Suprapubic skin (tissue), 4 donors: Measurements from ENCODE around the gene C11orf42. TPM values are rescaled to one million over a fixed set of nuclear protein-coding genes. Genes with fewer than 3 reads are reported as not detected.
A peak's percentile ranks its signal among the peaks of the same experiment; 100 is the strongest.

ENCODE experiments used
- DNase-seq, 2 donors: peaks; one replicate each; pipeline ENCODE4 v3.0.0-alpha.2; 2019; ENCODE audit warnings: low spot score in 2 of 2
- H3K27ac ChIP-seq: fragments of 200-600 bp; sonication (generic); one replicate; pipeline ENCODE4 v1.5.1; 2019
- H3K27me3 ChIP-seq: fragments of 200-600 bp; sonication (generic); one replicate; pipeline ENCODE4 v1.5.1; 2019
- H3K36me3 ChIP-seq: fragments of 200-600 bp; sonication (generic); one replicate; pipeline ENCODE4 v1.5.1; 2019
- H3K4me1 ChIP-seq: fragments of 200-600 bp; sonication (generic); one replicate; pipeline ENCODE4 v1.5.1; 2019
- H3K4me3 ChIP-seq: fragments of 200-600 bp; sonication (generic); one replicate; pipeline ENCODE4 v1.5.1; 2019; ENCODE audit warnings: mild to moderate bottlenecking
- H3K9me3 ChIP-seq: fragments of 200-600 bp; sonication (generic); one replicate; pipeline ENCODE4 v1.5.1; 2019
- EP300 ChIP-seq: sonication (generic); formaldehyde crosslinking; IDR thresholded peaks from one replicate; pipeline ENCODE4 v1.6.1; 2017; ENCODE audit warnings: antibody characterized with exemption
- POLR2A ChIP-seq, 2 donors: fragments of 450-650 bp; IDR thresholded peaks; one replicate each; pipeline ENCODE4 v1.6.1; 2017; ENCODE audit warnings: antibody characterized with exemption in 2 of 2, mild to moderate bottlenecking in 2 of 2, moderate library complexity in 2 of 2
- POLR2AphosphoS5 ChIP-seq, 3 donors: sonication (generic); formaldehyde crosslinking; IDR thresholded peaks; one replicate each; pipeline ENCODE4 v1.6.1; 2017; ENCODE audit warnings: antibody characterized with exemption in 3 of 3
- WGBS: methylation state at CpG from one replicate; pipeline ENCODE4 v1.1.5; 2018; 5-methylcytosine and 5-hydroxymethylcytosine counted together
- total RNA-seq, 4 donors: library from RNA; depleted of rRNA; stranded (reverse); fragments of >200 nt; gene quantifications; one replicate each; pipeline ENCODE4 v1.1.0, GENCODE V29; 2016
- TF ChIP-seq, protein P1 (sequence below), 2 donors: fragments of 200-600 bp in 1 of 2; fragments of 450-650 bp in 1 of 2; sonication (generic) in 1 of 2; IDR thresholded peaks; one replicate each; pipeline ENCODE4 v1.5.1; 2016 to 2019; ENCODE audit warnings: antibody characterized with exemption in 2 of 2, mild to moderate bottlenecking in 1 of 2, moderate library complexity in 1 of 2

C11orf42 gene
- total RNA-seq, 4 donors from 2014 or later = not detected

DNA sequence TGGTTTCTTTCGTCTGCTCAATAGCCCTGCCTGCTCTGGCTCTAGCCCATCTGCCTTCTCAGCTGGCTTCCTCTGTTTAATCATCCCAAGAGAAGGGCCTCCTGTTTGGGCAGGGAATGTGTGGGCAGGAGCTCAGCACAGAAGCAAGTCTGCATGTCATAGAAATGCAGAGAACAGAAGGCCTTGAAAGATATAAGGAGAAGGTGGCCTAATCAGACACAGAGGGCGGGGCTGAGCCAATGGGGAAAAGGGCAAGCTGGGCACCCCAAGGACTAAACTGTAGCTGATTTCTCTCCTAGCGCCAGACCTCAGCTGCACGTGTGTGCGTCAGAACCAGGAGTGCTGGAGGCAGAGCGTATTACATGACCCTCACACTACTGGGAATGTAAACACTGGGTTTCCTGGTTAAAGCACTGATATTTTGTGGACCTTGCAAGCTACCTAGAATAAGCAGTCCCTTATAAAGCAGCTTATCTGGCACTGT, 46.7 kb downstream of the C11orf42 start:
- Histone ChIP-seq H3K36me3 (no peaks in the 10 kb centered on the region), H3K4me3 (no peak overlapping the region), H3K4me1 (peaks cover 23% of the 10 kb centered on the region), H3K9me3 (no peaks in the 10 kb centered on the region), H3K27me3 (peaks cover 2% of the 10 kb centered on the region), H3K27ac (no peak overlapping the region)
- DNase-seq = no peak
- WGBS = 76% methylated on average over 6 of the region's 6 CpGs
- TF ChIP-seq POLR2A (IDR thresholded peaks at IDR 0.05) (no peak), EP300 (no peak)
- TF ChIP-seq, protein P1, sequence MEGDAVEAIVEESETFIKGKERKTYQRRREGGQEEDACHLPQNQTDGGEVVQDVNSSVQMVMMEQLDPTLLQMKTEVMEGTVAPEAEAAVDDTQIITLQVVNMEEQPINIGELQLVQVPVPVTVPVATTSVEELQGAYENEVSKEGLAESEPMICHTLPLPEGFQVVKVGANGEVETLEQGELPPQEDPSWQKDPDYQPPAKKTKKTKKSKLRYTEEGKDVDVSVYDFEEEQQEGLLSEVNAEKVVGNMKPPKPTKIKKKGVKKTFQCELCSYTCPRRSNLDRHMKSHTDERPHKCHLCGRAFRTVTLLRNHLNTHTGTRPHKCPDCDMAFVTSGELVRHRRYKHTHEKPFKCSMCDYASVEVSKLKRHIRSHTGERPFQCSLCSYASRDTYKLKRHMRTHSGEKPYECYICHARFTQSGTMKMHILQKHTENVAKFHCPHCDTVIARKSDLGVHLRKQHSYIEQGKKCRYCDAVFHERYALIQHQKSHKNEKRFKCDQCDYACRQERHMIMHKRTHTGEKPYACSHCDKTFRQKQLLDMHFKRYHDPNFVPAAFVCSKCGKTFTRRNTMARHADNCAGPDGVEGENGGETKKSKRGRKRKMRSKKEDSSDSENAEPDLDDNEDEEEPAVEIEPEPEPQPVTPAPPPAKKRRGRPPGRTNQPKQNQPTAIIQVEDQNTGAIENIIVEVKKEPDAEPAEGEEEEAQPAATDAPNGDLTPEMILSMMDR (IDR thresholded peaks at IDR 0.05) = no peak

DNA sequence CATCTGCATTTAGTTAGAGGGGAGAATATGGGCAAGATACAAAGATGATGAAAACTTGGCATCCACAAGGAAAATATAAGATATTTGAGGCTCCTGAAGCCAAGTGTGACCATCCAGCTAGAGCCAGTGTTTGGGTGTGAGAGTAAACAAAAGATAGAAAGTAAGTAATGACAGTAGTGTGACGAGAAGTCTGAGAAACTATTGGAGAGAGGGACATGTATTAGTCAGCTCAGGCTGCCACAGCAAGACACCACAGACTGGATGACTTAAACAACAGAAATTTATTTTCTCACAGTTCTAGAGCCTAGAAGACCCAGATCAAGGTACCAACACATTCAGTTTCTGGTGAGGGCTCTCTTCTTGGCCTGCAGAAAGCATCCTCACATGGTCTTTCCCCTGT, 47.8 kb downstream of the C11orf42 start:
- peaks cover 13% of the 10 kb centered on the region for H3K27me3 ChIP-seq
- H3K36me3 ChIP-seq = no peaks in the 10 kb centered on the region
- H3K4me1 ChIP-seq = peaks cover 16% of the 10 kb centered on the region
- H3K27ac ChIP-seq = no peak overlapping the region
- 81% methylated on average over 1 of the region's 1 CpG for WGBS
- no peak for DNase-seq
- no peak overlapping the region for H3K4me3 ChIP-seq
- H3K9me3 ChIP-seq = no peaks in the 10 kb centered on the region
- TF ChIP-seq EP300 (no peak), POLR2AphosphoS5 (IDR thresholded peaks at IDR 0.05) (no peak), POLR2A (IDR thresholded peaks at IDR 0.05) (no peak)
- TF ChIP-seq, protein P1 (IDR thresholded peaks at IDR 0.05) = no peak

DNA sequence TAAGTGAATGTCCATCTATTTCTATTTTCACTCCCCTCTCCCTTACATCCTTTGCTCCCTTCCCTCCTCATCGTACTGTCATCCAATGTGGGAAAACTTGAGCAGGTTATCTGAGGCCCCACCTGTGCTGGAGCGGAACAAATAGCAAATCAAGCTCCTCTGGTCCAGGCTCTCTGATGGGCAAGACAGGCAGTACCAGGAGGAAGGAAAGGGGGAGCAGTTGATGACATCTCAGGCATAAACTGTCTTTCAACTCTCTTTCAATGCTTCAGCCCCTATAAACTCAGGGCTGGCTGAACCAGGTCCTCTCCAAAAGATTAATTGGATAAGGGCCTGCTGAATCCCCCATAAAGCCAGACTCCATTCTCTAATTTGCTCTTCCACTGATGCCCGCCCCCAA, 52.8 kb downstream of the C11orf42 start:
- H3K4me1 ChIP-seq = peaks cover 20% of the 10 kb centered on the region
- WGBS = 83% methylated on average over 3 of the region's 3 CpGs
- H3K9me3 ChIP-seq = no peaks in the 10 kb centered on the region
- no peak overlapping the region for H3K4me3 ChIP-seq
- no peak for DNase-seq
- no peaks in the 10 kb centered on the region for H3K36me3 ChIP-seq
- H3K27me3 ChIP-seq = peaks cover 39% of the 10 kb centered on the region
- no peak overlapping the region for H3K27ac ChIP-seq
- TF ChIP-seq POLR2AphosphoS5 (IDR thresholded peaks at IDR 0.05) (no peak), EP300 (no peak), POLR2A (IDR thresholded peaks at IDR 0.05) (no peak)
- TF ChIP-seq, protein P1 (IDR thresholded peaks at IDR 0.05) = no peak

DNA sequence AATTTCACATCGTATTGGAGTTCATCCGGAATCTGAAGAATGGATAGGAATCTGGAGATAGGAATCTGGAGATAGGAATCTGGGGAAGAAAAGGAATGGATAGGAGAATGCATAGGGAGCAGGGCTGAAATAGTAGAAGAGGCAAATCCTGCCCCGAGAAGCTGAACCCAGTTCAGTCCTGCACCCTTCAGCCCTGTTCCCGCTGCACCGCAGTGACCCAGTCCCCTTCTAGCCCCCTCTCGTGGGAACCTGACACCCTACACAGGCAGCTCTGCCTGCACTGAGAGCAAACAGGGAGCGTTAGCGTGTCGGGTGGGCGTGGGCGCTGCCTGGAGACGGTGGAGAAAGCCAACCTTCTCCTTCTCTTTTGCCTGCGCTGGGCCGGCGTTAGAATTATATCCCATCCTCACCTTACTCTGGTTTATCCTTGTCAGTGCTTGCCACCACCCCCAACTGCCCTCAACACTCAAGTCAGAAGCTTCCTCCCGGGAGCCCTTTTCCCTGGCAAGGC, 53.3 kb downstream of the C11orf42 start:
- H3K27ac ChIP-seq = no peak overlapping the region
- 10% methylated on average over 16 of the region's 16 CpGs for WGBS
- H3K4me3 ChIP-seq = peak overlapping the region; percentile 56
- peaks cover 39% of the 10 kb centered on the region for H3K27me3 ChIP-seq
- no peaks in the 10 kb centered on the region for H3K9me3 ChIP-seq
- peaks cover 20% of the 10 kb centered on the region for H3K4me1 ChIP-seq
- no peaks in the 10 kb centered on the region for H3K36me3 ChIP-seq
- DNase-seq = no peak
- TF ChIP-seq, protein P1 (IDR thresholded peaks at IDR 0.05) = no peak

DNA sequence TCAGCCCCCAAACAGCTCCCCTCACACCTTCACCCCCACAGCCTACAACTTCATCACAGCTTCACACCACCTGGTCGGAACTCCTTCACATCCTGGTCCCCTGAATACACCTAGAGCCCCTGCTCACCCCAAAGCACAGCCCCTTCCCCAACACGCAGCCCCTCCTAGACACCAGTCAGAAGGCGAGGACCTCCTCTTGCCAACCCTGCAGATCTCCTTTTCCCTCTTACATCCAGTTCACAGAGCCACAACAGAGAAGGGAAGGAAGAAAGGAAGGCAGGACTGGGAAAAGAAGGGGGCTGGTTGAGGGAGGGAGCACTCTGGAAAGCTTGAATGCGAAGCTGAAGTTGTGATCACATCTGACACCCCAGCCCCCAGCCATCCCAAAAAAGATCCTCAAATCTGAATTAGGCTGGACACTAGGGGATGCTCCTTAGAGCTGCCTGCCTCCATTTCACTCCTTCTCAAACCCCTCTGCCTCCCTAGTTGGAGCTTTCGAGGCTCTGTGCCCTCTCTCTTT, 54.9 kb downstream of the C11orf42 start:
- TF ChIP-seq EP300 = no peak
- no peak for TF ChIP-seq POLR2AphosphoS5 (IDR thresholded peaks at IDR 0.05)
- no peak for TF ChIP-seq POLR2A (IDR thresholded peaks at IDR 0.05)
- TF ChIP-seq, protein P1 (IDR thresholded peaks at IDR 0.05) = no peak
- H3K4me1 ChIP-seq = peaks cover 20% of the 10 kb centered on the region
- DNase-seq = no peak
- H3K36me3 ChIP-seq = no peaks in the 10 kb centered on the region
- WGBS = 54% methylated on average over 5 of the region's 5 CpGs
- peak overlapping the region; percentile 56 for H3K4me3 ChIP-seq
- H3K9me3 ChIP-seq = no peaks in the 10 kb centered on the region
- H3K27ac ChIP-seq = no peak overlapping the region
- peaks cover 39% of the 10 kb centered on the region for H3K27me3 ChIP-seq

Other genes starting within 250 kb of the C11orf42 start
- not detected for gene OR56A5, start 237.1 kb upstream of the C11orf42 start, total RNA-seq
- gene OR52L1, start 218.6 kb upstream of the C11orf42 start, total RNA-seq = not detected
- gene OR56A4, start 198.6 kb upstream of the C11orf42 start, total RNA-seq = 1 to 10 TPM in 1 of 4 donors, under 1 TPM in 1, not detected in 2; 0.51 to 2.3 TPM
- 1 to 10 TPM in 1 of 4 donors, under 1 TPM in 2, not detected in 1; 0.25 to 1.2 (median 0.31) TPM for gene OR56A1, start 174.8 kb upstream of the C11orf42 start, total RNA-seq
- gene OR56B4, start 97.9 kb upstream of the C11orf42 start, total RNA-seq = not detected
- not detected for gene OR52B2, start 35.2 kb upstream of the C11orf42 start, total RNA-seq
- gene OR52W1, start 6.3 kb upstream of the C11orf42 start, total RNA-seq = not detected
- gene FHIP1B, start 29.1 kb downstream of the C11orf42 start, total RNA-seq = 100 to 1,000 TPM in 2 of 4 donors, 10 to 100 TPM in 2; 67.8 to 133 (median 90.9) TPM
- not detected for gene CNGA4, start 33.5 kb downstream of the C11orf42 start, total RNA-seq
- gene CCKBR, start 54.3 kb downstream of the C11orf42 start, total RNA-seq = 1 to 10 TPM in 1 of 4 donors, under 1 TPM in 1, not detected in 2; 0.25 to 3.0 TPM
- gene CAVIN3, start 114.9 kb downstream of the C11orf42 start, total RNA-seq = 10 to 100 TPM; 28.1 to 51.6 (median 36.7) TPM
- gene SMPD1, start 184.9 kb downstream of the C11orf42 start, total RNA-seq = 10 to 100 TPM; 25.0 to 45.5 (median 40.8) TPM
- 10 to 100 TPM; 15.8 to 26.2 (median 17.2) TPM for gene APBB1, start 213.5 kb downstream of the C11orf42 start, total RNA-seq
- 10 to 100 TPM in 1 of 4 donors, 1 to 10 TPM in 2, under 1 TPM in 1; 0.47 to 15.5 (median 1.3) TPM for gene HPX, start 235.4 kb downstream of the C11orf42 start, total RNA-seq